Natural killer cell treated with Interleukin-12 subunit alpha and Interleukin-12 subunit beta and Interleukin-15 and Interleukin-18, amount 100 ng/mL, for 72 hours (primary cell): Measurements from ENCODE around the gene DPM3. TPM values are rescaled to one million over a fixed set of nuclear protein-coding genes. Genes with fewer than 3 reads are reported as not detected.
"Not testable (repeated sequence)": the region's sequence is repeated elsewhere in the genome, so short reads cannot be mapped to it uniquely, and the experiment has no call there.

Source experiments
- ATAC-seq, 2 donors: fragments of 150-1000 bp; cut with Tn5 transposase in 1 of 2; sonication (Bioruptor Pico), chemical (Tn5 transposase) in 1 of 2; 2 replicates each; pipeline ENCODE4 v1.10.0; 2021
- DNase-seq: peaks from one replicate; pipeline ENCODE4 v3.0.0; 2022; ENCODE audit warnings: low spot score
- H3K27ac Mint-ChIP-seq, 2 donors: 1 replicate in 1 of 2; 2 replicates in 1 of 2; pipeline ENCODE4 v1.8.0; 2022; ENCODE audit warnings: mixed read lengths in 2 of 2, mild to moderate bottlenecking in 1 of 2, moderate library complexity in 1 of 2
- H3K27me3 Mint-ChIP-seq, 2 donors: 1 replicate in 1 of 2; 2 replicates in 1 of 2; pipeline ENCODE4 v1.8.0; 2022; ENCODE audit warnings: mixed read lengths in 2 of 2
- H3K36me3 Mint-ChIP-seq: one replicate; pipeline ENCODE4 v1.8.0; 2022; ENCODE audit warnings: mixed read lengths
- H3K4me1 Mint-ChIP-seq, 2 donors: 1 replicate in 1 of 2; 2 replicates in 1 of 2; pipeline ENCODE4 v1.8.0; 2022; ENCODE audit warnings: low read depth in 2 of 2, mixed read lengths in 2 of 2, mild to moderate bottlenecking in 1 of 2
- H3K4me3 Mint-ChIP-seq: one replicate; pipeline ENCODE4 v1.8.0; 2022; ENCODE audit warnings: mixed read lengths
- H3K9me3 Mint-ChIP-seq: 2 replicates; pipeline ENCODE4 v1.8.0; 2022; ENCODE audit warnings: mixed read lengths
- total RNA-seq, 2 donors: library from RNA; stranded (reverse); gene quantifications; one replicate each; pipeline ENCODE4 v1.2.3, GENCODE V29; 2022

The DPM3 gene
- 10 to 100 TPM; 26.0 to 31.1 TPM for total RNA-seq

GRCh38 chr1:155139895-155140629, at the start of gene DPM3:
DPM3 (minus strand) TSS chr1:155140531; CDS start chr1:155140240, 291 bp downstream.
- peaks cover 4% of the 10 kb centered on the region for H3K36me3 Mint-ChIP-seq

DNA sequence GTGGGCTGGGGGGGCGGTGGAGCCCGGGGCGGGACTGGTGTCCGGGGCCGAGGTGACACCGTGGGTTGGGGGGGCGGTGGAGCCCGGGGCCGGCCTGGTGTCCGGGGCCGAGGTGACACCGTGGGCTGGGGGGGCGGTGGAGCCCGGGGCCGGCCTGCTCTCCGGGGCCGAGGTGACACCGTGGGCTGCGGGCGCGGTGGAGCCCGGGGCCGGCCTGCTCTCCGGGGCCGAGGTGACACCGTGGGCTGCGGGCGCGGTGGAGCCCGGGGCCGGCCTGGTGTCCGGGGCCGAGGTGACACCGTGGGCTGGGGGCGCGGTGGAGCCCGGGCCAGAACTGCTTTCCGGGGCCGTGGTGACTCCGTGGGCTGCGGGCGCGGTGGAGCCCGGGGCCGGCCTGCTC, 49.6 kb upstream of the DPM3 start:
- H3K9me3 Mint-ChIP-seq, H3K4me3 Mint-ChIP-seq, H3K27me3 Mint-ChIP-seq, ATAC-seq, DNase-seq, H3K27ac Mint-ChIP-seq, H3K36me3 Mint-ChIP-seq: not testable (repeated sequence)
- H3K4me1 Mint-ChIP-seq, result peaks cover 23 to 27% of the 10 kb centered on the region in 2 donors

More at GRCh38 chr1:155139895-155140629, at the start of gene DPM3:
- DNase-seq (peak; percentile 89), ATAC-seq (peak; percentile 78 to 82)
- Mint-ChIP-seq H3K27ac (peak within 1 kb of the TSS; percentile 84 to 97), H3K4me1 (peaks cover 30 to 37% of the 10 kb centered on the region in 2 donors), H3K4me3 (peak within 1 kb of the TSS; percentile 100), H3K27me3 (peaks cover 0 to 11% of the 10 kb centered on the region in 2 donors), H3K9me3 (no peaks in the 10 kb centered on the region)

DNA sequence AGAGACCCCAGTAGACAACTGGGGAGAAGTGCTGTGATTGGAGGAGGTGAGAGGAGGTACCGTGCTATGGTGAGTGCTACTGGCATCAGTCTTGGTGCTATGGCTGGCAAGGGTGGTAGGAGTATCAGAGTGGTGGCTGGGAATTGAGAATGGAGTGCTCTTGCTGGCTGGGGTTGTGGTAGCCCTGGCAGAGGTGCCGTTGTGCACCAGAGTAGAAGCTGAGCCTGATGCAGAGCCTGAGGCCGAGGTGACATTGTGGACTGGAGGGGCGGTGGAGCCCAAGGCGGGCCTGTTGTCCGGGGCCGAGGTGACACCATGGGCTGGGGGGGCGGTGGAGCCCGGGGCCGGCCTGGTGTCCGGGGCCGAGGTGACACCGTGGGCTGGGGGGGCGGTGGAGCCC, 47.9 kb upstream of the DPM3 start:
- no peak for ATAC-seq
- peak overlapping the region; percentile 1 for H3K4me3 Mint-ChIP-seq
- no peaks in the 10 kb centered on the region for H3K36me3 Mint-ChIP-seq
- H3K9me3 Mint-ChIP-seq, result no peaks in the 10 kb centered on the region
- DNase-seq, result no peak
- H3K27ac Mint-ChIP-seq, result peak overlapping the region; percentile 32 to 37
- peaks cover 10 to 14% of the 10 kb centered on the region in 2 donors for H3K4me1 Mint-ChIP-seq
- no peaks in the 10 kb centered on the region for H3K27me3 Mint-ChIP-seq

DNA sequence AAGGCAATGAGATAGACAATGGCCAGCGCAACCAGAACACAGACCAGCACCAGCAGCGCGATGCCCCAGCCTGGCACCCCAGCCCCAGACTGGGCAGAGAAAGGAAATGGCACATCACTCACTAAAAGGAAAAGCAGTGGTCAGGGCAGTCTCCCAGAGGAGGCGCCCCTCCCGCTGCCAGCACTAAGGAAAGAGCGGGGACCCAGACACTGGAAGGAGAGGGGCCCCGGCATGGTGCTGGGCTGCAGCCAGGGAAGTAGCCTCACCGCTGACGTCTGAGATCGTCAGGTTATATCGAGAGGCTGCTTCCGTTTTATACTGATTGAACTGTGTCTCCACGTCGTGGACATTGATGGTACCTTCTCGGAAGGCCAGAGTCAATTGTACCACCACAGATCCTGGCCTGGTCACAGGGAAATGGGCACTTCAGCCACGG, 47.1 kb upstream of the DPM3 start:
- ATAC-seq (no peak), DNase-seq (peak; percentile 12)

GRCh38 chr1:155186794-155187455, 46.6 kb upstream of the DPM3 start:
- H3K27me3 Mint-ChIP-seq, result no peaks in the 10 kb centered on the region
- H3K4me3 Mint-ChIP-seq, result no peak overlapping the region
- peak; percentile 4 to 43 for ATAC-seq
- H3K4me1 Mint-ChIP-seq, result peaks cover under 1 to 6% of the 10 kb centered on the region in 2 donors
- H3K9me3 Mint-ChIP-seq, result no peaks in the 10 kb centered on the region
- H3K27ac Mint-ChIP-seq, result peak overlapping the region in 1 of 2 donors; percentile 9
- DNase-seq, result peak; percentile 20
- no peaks in the 10 kb centered on the region for H3K36me3 Mint-ChIP-seq

More for the DNA sequence above, 47.1 kb upstream of the DPM3 start:
- H3K36me3 Mint-ChIP-seq, result no peaks in the 10 kb centered on the region
- no peaks in the 10 kb centered on the region for H3K9me3 Mint-ChIP-seq
- H3K27ac Mint-ChIP-seq, result peak overlapping the region; percentile 9 to 32
- peaks cover 6 to 12% of the 10 kb centered on the region in 2 donors for H3K4me1 Mint-ChIP-seq
- no peak overlapping the region for H3K4me3 Mint-ChIP-seq
- H3K27me3 Mint-ChIP-seq, result no peaks in the 10 kb centered on the region

DNA sequence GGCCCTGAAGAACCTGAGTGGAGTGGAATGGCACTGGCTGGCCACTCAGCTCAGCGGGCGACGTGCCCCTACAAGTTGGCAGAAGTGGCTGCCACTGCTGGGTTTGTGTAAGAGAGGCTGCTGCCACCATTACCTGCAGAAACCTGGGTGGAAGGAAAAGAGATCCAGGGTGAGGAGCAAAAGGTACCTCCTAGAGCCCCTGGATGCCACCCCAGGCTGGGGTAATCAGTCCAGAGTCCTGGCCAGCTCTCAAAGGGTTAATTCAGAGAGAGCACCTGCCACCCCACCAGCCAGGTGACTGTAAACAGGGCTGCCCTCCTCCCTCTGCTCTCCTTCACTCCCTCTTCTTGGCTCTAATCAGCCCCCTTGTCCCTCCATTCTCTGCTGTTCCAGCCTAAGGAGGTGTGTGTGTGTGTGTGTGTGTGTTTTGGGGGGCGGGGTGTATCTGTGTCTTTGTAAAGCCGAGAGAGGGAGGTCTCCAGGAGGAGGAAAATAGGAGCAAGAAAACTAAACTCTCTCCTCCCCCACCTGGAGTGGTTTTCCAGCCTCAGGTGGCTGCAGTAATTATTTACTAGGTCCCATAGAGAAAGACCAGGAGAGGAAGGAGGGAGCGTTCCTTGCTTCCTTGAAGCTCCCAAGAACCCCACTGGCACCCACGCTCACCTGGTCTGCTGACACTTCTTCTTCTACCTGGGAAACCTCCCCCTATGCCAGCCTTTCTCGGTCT, 45.9 kb upstream of the DPM3 start:
- DNase-seq (peak; percentile 28), ATAC-seq (no peak)
- no peaks in the 10 kb centered on the region for H3K27me3 Mint-ChIP-seq
- no peaks in the 10 kb centered on the region for H3K9me3 Mint-ChIP-seq
- peaks cover 0 to 5% of the 10 kb centered on the region in 2 donors for H3K4me1 Mint-ChIP-seq
- no peaks in the 10 kb centered on the region for H3K36me3 Mint-ChIP-seq
- H3K4me3 Mint-ChIP-seq, result no peak overlapping the region
- H3K27ac Mint-ChIP-seq, result no peak overlapping the region

DNA sequence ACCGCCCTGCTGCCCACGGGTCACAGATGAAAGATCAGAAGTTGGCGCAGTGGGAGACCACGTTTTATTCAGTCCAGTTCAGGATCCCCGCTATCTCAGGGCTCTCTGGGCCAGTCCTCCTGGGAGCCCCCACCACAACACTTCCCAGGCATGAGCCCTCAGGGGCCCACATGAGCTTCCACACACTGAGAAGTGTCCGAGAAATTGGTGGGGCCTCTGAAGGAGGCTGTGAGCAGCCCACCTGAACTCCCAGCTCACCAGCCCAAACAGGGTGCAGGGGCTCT, 45.4 kb upstream of the DPM3 start:
- no peaks in the 10 kb centered on the region for H3K36me3 Mint-ChIP-seq
- DNase-seq, result no peak
- H3K9me3 Mint-ChIP-seq, result no peaks in the 10 kb centered on the region
- H3K4me3 Mint-ChIP-seq, result no peak overlapping the region
- peak in 1 of 2 donors; percentile 14 for ATAC-seq
- no peak overlapping the region for H3K27ac Mint-ChIP-seq
- H3K27me3 Mint-ChIP-seq, result no peaks in the 10 kb centered on the region
- peaks cover 0 to 5% of the 10 kb centered on the region in 2 donors for H3K4me1 Mint-ChIP-seq

DNA sequence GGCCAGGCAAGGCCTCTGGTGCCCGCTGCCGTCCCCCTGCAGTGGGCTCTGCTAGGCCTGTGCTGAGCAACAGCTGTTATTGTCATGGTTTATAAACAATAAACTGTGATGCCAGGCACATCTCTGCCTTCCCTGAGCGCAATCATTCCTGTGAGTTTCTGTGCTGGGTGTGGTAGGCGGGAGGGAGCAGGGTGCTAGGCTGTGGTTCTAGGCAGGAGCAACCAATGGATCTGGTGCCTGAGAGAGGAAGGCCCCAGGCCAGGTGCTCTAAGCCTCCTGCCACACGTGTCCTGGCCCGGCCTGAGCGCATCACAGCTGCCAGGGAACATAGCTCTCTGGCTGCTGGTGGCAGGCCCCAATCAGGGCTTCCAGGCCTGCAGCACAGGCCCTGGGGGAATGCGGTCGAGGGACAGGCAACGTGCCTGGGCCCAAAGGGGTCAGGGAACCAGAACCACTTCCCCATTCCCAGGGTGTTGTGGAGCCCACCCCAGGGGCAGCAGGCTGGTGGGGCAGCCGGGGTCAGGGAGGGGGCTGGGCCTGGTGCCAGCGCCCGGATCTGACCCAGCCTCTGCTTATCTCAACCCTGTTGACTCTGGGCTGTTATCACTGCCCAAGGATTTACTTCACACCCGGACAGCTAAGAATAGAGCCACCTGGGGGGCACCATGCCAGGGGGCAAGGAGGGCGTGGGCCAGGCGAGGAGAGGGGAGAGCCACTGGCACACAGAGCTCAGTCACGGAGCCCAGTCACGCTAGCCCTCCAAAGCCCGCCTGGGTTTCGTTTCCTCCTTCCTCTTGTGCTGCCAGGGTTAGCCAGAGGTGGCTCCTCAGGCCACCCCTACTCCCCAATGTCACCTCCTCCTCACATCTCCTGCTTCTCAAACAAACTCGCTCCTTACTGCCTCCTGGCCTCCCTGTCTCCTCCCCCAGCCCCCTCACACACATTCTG, 44.8 kb upstream of the DPM3 start:
- Mint-ChIP-seq H3K4me1 (peaks cover 0 to 5% of the 10 kb centered on the region in 2 donors), H3K27ac (no peak overlapping the region), H3K4me3 (no peak overlapping the region), H3K36me3 (no peaks in the 10 kb centered on the region), H3K27me3 (no peaks in the 10 kb centered on the region), H3K9me3 (no peaks in the 10 kb centered on the region)
- ATAC-seq (peak; percentile 17 to 25), DNase-seq (peak; percentile 49)

DNA sequence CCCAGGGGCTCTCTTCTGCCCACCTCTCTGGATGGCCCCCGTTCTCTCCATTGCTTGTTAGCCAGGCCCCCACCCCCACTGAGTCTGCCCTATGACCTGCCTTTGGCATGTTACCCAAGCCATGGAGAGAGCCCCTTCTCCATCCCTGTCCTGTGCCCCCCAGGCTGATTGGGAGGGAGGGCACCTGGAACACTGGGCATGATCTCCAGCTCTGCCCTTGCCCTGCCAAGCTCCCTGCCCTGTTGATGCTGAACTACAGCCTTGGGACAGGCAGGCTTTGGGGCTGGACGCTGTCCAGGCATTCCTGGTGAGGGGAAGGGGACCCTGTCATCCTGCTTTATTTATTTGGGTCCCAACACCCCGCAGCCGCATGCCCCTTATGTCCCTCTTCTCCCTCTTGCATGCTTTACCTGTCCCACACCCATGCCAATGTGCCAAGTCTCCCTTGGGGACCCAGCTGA, 44.0 kb upstream of the DPM3 start:
- H3K27me3 Mint-ChIP-seq, result no peaks in the 10 kb centered on the region
- H3K4me3 Mint-ChIP-seq, result no peak overlapping the region
- ATAC-seq, result no peak
- H3K27ac Mint-ChIP-seq, result no peak overlapping the region
- H3K36me3 Mint-ChIP-seq, result no peaks in the 10 kb centered on the region
- DNase-seq, result no peak
- peaks cover 0 to 5% of the 10 kb centered on the region in 2 donors for H3K4me1 Mint-ChIP-seq
- H3K9me3 Mint-ChIP-seq, result no peaks in the 10 kb centered on the region

GRCh38 chr1:155183775-155184221, 43.5 kb upstream of the DPM3 start:
- Mint-ChIP-seq H3K4me1 (peaks cover 0 to 5% of the 10 kb centered on the region in 2 donors), H3K4me3 (no peak overlapping the region), H3K9me3 (no peaks in the 10 kb centered on the region), H3K27me3 (no peaks in the 10 kb centered on the region), H3K36me3 (no peaks in the 10 kb centered on the region), H3K27ac (no peak overlapping the region)
- DNase-seq, result no peak
- ATAC-seq, result no peak

GRCh38 chr1:155182052-155182550, 41.8 kb upstream of the DPM3 start:
- no peaks in the 10 kb centered on the region for H3K4me1 Mint-ChIP-seq
- DNase-seq (no peak), ATAC-seq (no peak)
- H3K36me3 Mint-ChIP-seq, result no peaks in the 10 kb centered on the region
- H3K27ac Mint-ChIP-seq, result no peak overlapping the region
- no peak overlapping the region for H3K4me3 Mint-ChIP-seq
- H3K9me3 Mint-ChIP-seq, result no peaks in the 10 kb centered on the region
- H3K27me3 Mint-ChIP-seq, result no peaks in the 10 kb centered on the region

- no peak overlapping the region for H3K27ac Mint-ChIP-seq
- no peaks in the 10 kb centered on the region for H3K36me3 Mint-ChIP-seq
- ATAC-seq, result no peak
- no peak overlapping the region for H3K4me3 Mint-ChIP-seq
- no peaks in the 10 kb centered on the region for H3K27me3 Mint-ChIP-seq
- H3K9me3 Mint-ChIP-seq, result no peaks in the 10 kb centered on the region
- no peak for DNase-seq
- peaks cover 5 to 6% of the 10 kb centered on the region in 2 donors for H3K4me1 Mint-ChIP-seq
Measured at GRCh38 chr1:155181371-155182051, 41.2 kb upstream of the DPM3 start.
